SK-N-SH (cell line): ENCODE measurements around the gene PLEKHF1. TPM values are rescaled to one million over a fixed set of nuclear protein-coding genes. Genes with fewer than 3 reads are reported as not detected.

Experiments used
- CTCF ChIA-PET: fragments of 300-600, 350-600 bp; formaldehyde crosslinking; extraction: SDS; loops from one replicate; lab custom pipeline; 2021; lab: Yijun Ruan, JAX
- POLR2A ChIA-PET: fragments of 350-600 bp; sonication (Branson Sonifier 250); formaldehyde crosslinking; extraction: SDS; loops from one replicate; lab custom pipeline; 2020; ENCODE audit warnings: antibody characterized with exemption, inconsistent platforms; lab: Yijun Ruan, JAX
- DNase-seq: peaks from one replicate; pipeline ENCODE4 v3.0.0; 2012
- H2AFZ ChIP-seq: fragments of 200-600 bp; sonication (generic); 2 replicates; pipeline ENCODE4 v1.8.1; 2016; ENCODE audit warnings: antibody characterized with exemption, mild to moderate bottlenecking, low read depth
- H3F3A ChIP-seq: fragments of 200-600 bp; sonication (generic); replicated peaks from 2 replicates; pipeline ENCODE3; 2016; ENCODE audit warnings: antibody characterized with exemption, mild to moderate bottlenecking; ENCODE audit not compliant: insufficient read depth
- H3K27ac ChIP-seq, 2 experiments: fragments of 200-500 bp in 1 of 2; fragments of 200-600 bp in 1 of 2; sonication (Bioruptor generic) in 1 of 2; sonication (generic), shearing (Covaris generic) in 1 of 2; 2 replicates each; pipeline versions ENCODE4 v1.5.1 to v1.6.1; 2014 to 2016; ENCODE audit warnings: low read depth in 2 of 2, inconsistent platforms in 1 of 2, low read length in 1 of 2, mild to moderate bottlenecking in 1 of 2, mixed read lengths in 1 of 2
- H3K27me3 ChIP-seq: fragments of 200-600 bp; sonication (generic), shearing (Covaris generic); 2 replicates; pipeline ENCODE4 v1.6.1; 2016; ENCODE audit warnings: mixed run types; ENCODE audit not compliant: insufficient read depth
- H3K36me3 ChIP-seq, 2 experiments: fragments of 200-500 bp in 1 of 2; fragments of 200-600 bp in 1 of 2; sonication (Bioruptor generic) in 1 of 2; sonication (generic) in 1 of 2; replicated peaks in 1 of 2; 2 replicates each; pipeline versions ENCODE3 to v1.5.1; 2014 to 2016; ENCODE audit warnings: low read length in 1 of 2, mild to moderate bottlenecking in 1 of 2; ENCODE audit not compliant: insufficient read depth in 2 of 2, control insufficient read depth in 1 of 2
- H3K4me1 ChIP-seq, 2 experiments: fragments of 200-500 bp in 1 of 2; fragments of 200-600 bp in 1 of 2; sonication (Bioruptor generic) in 1 of 2; sonication (generic), shearing (Covaris generic) in 1 of 2; 2 replicates each; pipeline versions ENCODE4 v1.5.1 to v1.6.1; 2014 to 2016; ENCODE audit warnings: low read depth in 1 of 2, low read length in 1 of 2, mixed run types in 1 of 2; ENCODE audit not compliant: insufficient read depth in 2 of 2, control insufficient read depth in 1 of 2
- H3K4me2 ChIP-seq: fragments of 200-600 bp; sonication (generic), shearing (Covaris generic); 2 replicates; pipeline ENCODE4 v1.6.1; 2017; ENCODE audit warnings: mixed run types
- H3K4me3 ChIP-seq, 2 experiments: fragments of 200-500 bp in 1 of 2; fragments of 200-600 bp in 1 of 2; sonication (Bioruptor generic) in 1 of 2; sonication (generic), shearing (Covaris generic) in 1 of 2; 2 replicates each; pipeline versions ENCODE4 v1.5.1 to v1.8.1; 2014 to 2016; ENCODE audit warnings: low read depth in 2 of 2, inconsistent platforms in 1 of 2, low read length in 1 of 2, mild to moderate bottlenecking in 1 of 2, mixed read lengths in 1 of 2, moderate library complexity in 1 of 2
- H3K79me2 ChIP-seq: fragments of 200-600 bp; sonication (generic); 2 replicates; pipeline ENCODE4 v1.8.1; 2017; ENCODE audit warnings: mild to moderate bottlenecking; ENCODE audit not compliant: insufficient read depth
- H3K9ac ChIP-seq: fragments of 200-600 bp; sonication (generic); 2 replicates; pipeline ENCODE4 v1.6.1; 2017; ENCODE audit warnings: mixed run types
- H3K9me2 ChIP-seq: fragments of 200-600 bp; sonication (generic); 2 replicates; pipeline ENCODE4 v1.6.1; 2017; ENCODE audit warnings: mixed run types
- H3K9me3 ChIP-seq: fragments of 200-600 bp; sonication (generic); 2 replicates; pipeline ENCODE4 v1.6.1; 2017; ENCODE audit warnings: mixed run types, mild to moderate bottlenecking, moderate library complexity
- H4K20me1 ChIP-seq: fragments of 200-600 bp; sonication (generic); 2 replicates; pipeline ENCODE4 v1.6.1; 2017; ENCODE audit warnings: mild to moderate bottlenecking, mixed run types; ENCODE audit not compliant: insufficient read depth
- CTCF ChIP-seq: fragments of 200-600 bp; sonication (generic); IDR thresholded peaks from 2 replicates; pipeline ENCODE4 v1.6.1; 2017; ENCODE audit warnings: antibody characterized with exemption, mild to moderate bottlenecking, moderate library complexity
- ELF1 ChIP-seq: IDR thresholded peaks from 2 replicates; pipeline ENCODE4 v1.4.0; 2012
- EP300 ChIP-seq, 2 experiments: IDR thresholded peaks; 2 replicates each; pipeline versions ENCODE4 v1.4.0 to v1.6.1; 2012; ENCODE audit warnings: borderline replicate concordance in 1 of 2, low read depth in 1 of 2, low read length in 1 of 2
- EZH2phosphoT487 ChIP-seq: fragments of 200-600 bp; sonication (generic); IDR thresholded peaks from 2 replicates; pipeline ENCODE4 v1.6.1; 2017; ENCODE audit warnings: low read depth, mixed run types, mild to moderate bottlenecking, antibody characterized with exemption, moderate library complexity, borderline replicate concordance
- GABPA ChIP-seq: IDR thresholded peaks from 2 replicates; pipeline ENCODE4 v1.4.0; 2012; ENCODE audit warnings: low read depth, mild to moderate bottlenecking
- IRF3 ChIP-seq: fragments of 150-350 bp; IDR thresholded peaks from 2 replicates; pipeline ENCODE4 v1.6.1; 2016; ENCODE audit warnings: mild to moderate bottlenecking, low read depth, low read length
- MXI1 ChIP-seq: IDR thresholded peaks from 2 replicates; pipeline ENCODE4 v1.6.1; 2012; ENCODE audit warnings: mild to moderate bottlenecking, low read depth, low read length, improper control_type of control experiment
- NFIC ChIP-seq: IDR thresholded peaks from 2 replicates; pipeline ENCODE4 v1.4.0; 2012; ENCODE audit warnings: borderline replicate concordance
- NRF1 ChIP-seq: IDR thresholded peaks from 2 replicates; pipeline ENCODE4 v1.6.1; 2012; ENCODE audit warnings: low read depth, mild to moderate bottlenecking, low read length
- PBX3 ChIP-seq: IDR thresholded peaks from 2 replicates; pipeline ENCODE4; 2012
- POLR2AphosphoS5 ChIP-seq: IDR thresholded peaks from 2 replicates; pipeline ENCODE4 v1.6.1; 2012; ENCODE audit warnings: low read depth, low read length
- RAD21 ChIP-seq: IDR thresholded peaks from 2 replicates; pipeline ENCODE4 v1.6.1; 2012; ENCODE audit warnings: mild to moderate bottlenecking, low read length
- RCOR1 ChIP-seq: fragments of 150-350 bp; IDR thresholded peaks from 2 replicates; pipeline ENCODE4 v1.6.1; 2017; ENCODE audit warnings: antibody characterized with exemption, low read length
- REST ChIP-seq: IDR thresholded peaks from 2 replicates; pipeline ENCODE4 v1.6.1; 2012; ENCODE audit warnings: mild to moderate bottlenecking, low read depth, low read length, moderate library complexity
- RFX5 ChIP-seq: IDR thresholded peaks from 2 replicates; pipeline ENCODE4 v1.6.1; 2012; ENCODE audit warnings: mild to moderate bottlenecking, improper control_type of control experiment, low read length
- TAF1 ChIP-seq: IDR thresholded peaks from 2 replicates; pipeline ENCODE4 v1.6.1; 2012; ENCODE audit warnings: low read depth, mild to moderate bottlenecking, low read length, moderate library complexity, borderline replicate concordance
- TEAD4 ChIP-seq: IDR thresholded peaks from 2 replicates; pipeline ENCODE4 v1.4.0; 2012; ENCODE audit warnings: mild to moderate bottlenecking, borderline replicate concordance; ENCODE audit not compliant: insufficient read depth
- USF2 ChIP-seq: fragments of 150-350 bp; IDR thresholded peaks from 2 replicates; pipeline ENCODE4 v1.6.1; 2017; ENCODE audit warnings: antibody characterized with exemption, low read length, low read depth, borderline replicate concordance
- YY1 ChIP-seq: IDR thresholded peaks from 2 replicates; pipeline ENCODE4 v1.4.0; 2012; ENCODE audit warnings: low read depth, mild to moderate bottlenecking
- ZBTB33 ChIP-seq: IDR thresholded peaks from 2 replicates; pipeline ENCODE4 v1.4.0; 2012; ENCODE audit warnings: low read depth, borderline replicate concordance
- WGBS: methylation state at CpG from one replicate; pipeline ENCODE4 v1.1.6; 2017; ENCODE audit warnings: low lambda C conversion rate; 5-methylcytosine and 5-hydroxymethylcytosine counted together
- polyA plus RNA-seq, 3 experiments: library from polyadenylated mRNA; depleted of rRNA; stranded (reverse); fragments of >200 nt; gene quantifications; 2 replicates each; pipeline ENCODE4 v1.2.3, GENCODE V29; 2012

Gene PLEKHF1
- polyA plus RNA-seq, 1 of the 3 experiments (the other 2 are of a cell fraction): 3.9 TPM

GRCh38 chr19:29645911-29646310, 19.4 kb upstream of the PLEKHF1 start (continued):
- TF ChIP-seq RFX5 (no peak), EZH2phosphoT487 (no peak), ELF1 (no peak), NFIC (no peak), ZBTB33 (no peak)

- WGBS: 10% methylated on average over 7 of the region's 7 CpGs
- no peak for DNase-seq
- Histone ChIP-seq H3K27me3 (peaks cover 9% of the 10 kb centered on the region; the same call in 1 of the 2 replicates), H3K36me3 (no peaks in the 10 kb centered on the region), H3K9me2 (no peaks in the 10 kb centered on the region), H3K79me2 (no peaks in the 10 kb centered on the region), H4K20me1 (no peaks in the 10 kb centered on the region), H2AFZ (no peak overlapping the region), H3F3A (no peaks in the 10 kb centered on the region), H3K4me2 (no peak overlapping the region), H3K9ac (no peak overlapping the region), H3K4me1 (no peaks in the 10 kb centered on the region; a peak in 1 of 4 replicates), H3K9me3 (no peaks in the 10 kb centered on the region), H3K4me3 (no peak overlapping the region), H3K27ac (no peak overlapping the region)
- no peak for TF ChIP-seq IRF3
- TF ChIP-seq POLR2AphosphoS5: no peak
- no peak for TF ChIP-seq TAF1
- no peak for TF ChIP-seq RCOR1
- no peak for TF ChIP-seq TEAD4
- TF ChIP-seq YY1: no peak
- TF ChIP-seq PBX3: no peak
- TF ChIP-seq MXI1: no peak
- no peak for TF ChIP-seq REST
- no peak for TF ChIP-seq USF2
- no peak for TF ChIP-seq RAD21
- TF ChIP-seq EP300 (IDR thresholded peaks at IDR 0.05; ENCODE audit: borderline replicate concordance in 1 of 2, low read depth in 1 of 2, low read length in 1 of 2): no peak
- TF ChIP-seq GABPA: no peak
- TF ChIP-seq CTCF: no peak
- TF ChIP-seq NRF1: no peak
- POLR2A ChIA-PET: no interaction called here
- CTCF ChIA-PET: interaction anchor here (1.4 kb wide), 1 partner anchor 40 kb away, joined by 3 read pairs; no protein-coding TSS in a partner anchor
Observed at GRCh38 chr19:29650772-29651387, 14.4 kb upstream of the PLEKHF1 start.
